ENCODE data around the gene EXOC8. TPM values are rescaled to one million over a fixed set of nuclear protein-coding genes. Genes with fewer than 3 reads are reported as not detected.

The EXOC8 gene
- total and polyA plus RNA-seq, 9 of the 15 experiments (the other 6 are each of a cell fraction or from before 2014, with no cell fraction given) = 2.1 to 13.6 (median 7.2) TPM

- TF ChIP-seq MXD1 (CRISPR knock-in tag; IDR thresholded peaks at IDR 0.05; ENCODE audit: borderline replicate concordance, poor library complexity, severe bottlenecking) (no peak), DEAF1 (CRISPR knock-in tag; IDR thresholded peaks at IDR 0.05) (no peak), ADNP (tag; IDR thresholded peaks at IDR 0.05) (no peak), STAT5A (IDR thresholded peaks at IDR 0.05; ENCODE audit: borderline replicate concordance, low read length) (no peak), CAMTA2 (CRISPR knock-in tag; conservative IDR thresholded peaks at IDR 0.05) (no peak), FOXO4 (CRISPR knock-in tag; IDR thresholded peaks at IDR 0.05) (no peak), ATF3 (IDR thresholded peaks at IDR 0.05) (no peak), ATF3 (CRISPR knock-in tag; conservative IDR thresholded peaks at IDR 0.05) (no peak), MEF2A (IDR thresholded peaks at IDR 0.05; ENCODE audit: control insufficient read depth, low read depth, low read length) (no peak), GTF2E2 (tag; IDR thresholded peaks at IDR 0.05) (no peak), MYBL2 (IDR thresholded peaks at IDR 0.05; ENCODE audit: low read depth) (no peak), MYBL2 (CRISPR knock-in tag; IDR thresholded peaks at IDR 0.05; ENCODE audit: borderline replicate concordance) (no peak), SP2 (IDR thresholded peaks at IDR 0.05; ENCODE audit: extremely low read depth, low read depth, low read length, poor library complexity, severe bottlenecking) (no peak), GATAD2B (IDR thresholded peaks at IDR 0.05; ENCODE audit: borderline replicate concordance) (no peak)
Observed at GRCh38 chr1:231310391-231310934, 27.2 kb downstream of the EXOC8 start (continued).
